Stimulated activated naive B cell treated with anti-CD40 and anti-IgM and Interleukin-4, amounts not matched to agents 10 μg/mL and 1 μg/mL and 100 μg/mL, for 72 hours (primary cell): Measurements from ENCODE around the gene ELMO1.
A peak's percentile ranks its signal among the peaks of the same experiment; 100 is the strongest.

Experiments used
- ATAC-seq, 2 donors: fragments of 150-1000 bp; cut with Tn5 transposase; replicated peaks; 2 replicates each; pipeline ENCODE4 v1.10.0; 2021; ENCODE audit warnings: moderate library complexity in 1 of 2
- DNase-seq: peaks from one replicate; pipeline ENCODE4 v3.0.0; 2021
- H3K27ac Mint-ChIP-seq: one replicate; pipeline ENCODE4 v1.8.0; 2022; ENCODE audit warnings: mild to moderate bottlenecking, mixed read lengths
- H3K27me3 Mint-ChIP-seq, 2 donors: one replicate each; pipeline ENCODE4 v1.8.0; 2022; ENCODE audit warnings: mixed read lengths in 2 of 2
- H3K36me3 Mint-ChIP-seq, 2 donors: one replicate each; pipeline ENCODE4 v1.8.0; 2022; ENCODE audit warnings: mixed read lengths in 2 of 2, mild to moderate bottlenecking in 1 of 2
- H3K4me1 Mint-ChIP-seq, 2 donors: one replicate each; pipeline ENCODE4 v1.8.0; 2022; ENCODE audit warnings: mixed read lengths in 2 of 2, mild to moderate bottlenecking in 1 of 2
- H3K4me3 Mint-ChIP-seq, 2 donors: one replicate each; pipeline ENCODE4 v1.8.0; 2022; ENCODE audit warnings: mild to moderate bottlenecking in 2 of 2, mixed read lengths in 2 of 2, moderate library complexity in 1 of 2
- H3K9me3 Mint-ChIP-seq, 2 donors: one replicate each; pipeline ENCODE4 v1.8.0; 2022; ENCODE audit warnings: mixed read lengths in 2 of 2, mild to moderate bottlenecking in 1 of 2

ELMO1 gene

GRCh38 chr7:37481722-37482288, 33.1 kb upstream of the ELMO1 start:
- Mint-ChIP-seq H3K9me3 (peaks cover 0 to 2% of the 10 kb centered on the region in 2 donors), H3K27me3 (peaks cover 17 to 20% of the 10 kb centered on the region in 2 donors), H3K36me3 (no peaks in the 10 kb centered on the region), H3K27ac (no peak overlapping the region), H3K4me1 (peaks cover 2 to 6% of the 10 kb centered on the region in 2 donors), H3K4me3 (no peak overlapping the region)
- ATAC-seq (no peak), DNase-seq (no peak)

GRCh38 chr7:37481154-37481553, 32.5 kb upstream of the ELMO1 start:
- no peak overlapping the region for H3K4me3 Mint-ChIP-seq
- H3K9me3 Mint-ChIP-seq: peaks cover 0 to under 1% of the 10 kb centered on the region in 2 donors
- H3K4me1 Mint-ChIP-seq: peaks cover 2 to 6% of the 10 kb centered on the region in 2 donors
- no peak overlapping the region for H3K27ac Mint-ChIP-seq
- H3K27me3 Mint-ChIP-seq: peaks cover 17 to 20% of the 10 kb centered on the region in 2 donors
- DNase-seq (no peak), ATAC-seq (no peak)
- H3K36me3 Mint-ChIP-seq: no peaks in the 10 kb centered on the region

GRCh38 chr7:37480041-37481031, 31.7 kb upstream of the ELMO1 start:
- DNase-seq: no peak
- no peaks in the 10 kb centered on the region for H3K9me3 Mint-ChIP-seq
- peaks cover 2 to 6% of the 10 kb centered on the region in 2 donors for H3K4me1 Mint-ChIP-seq
- peaks cover 15 to 17% of the 10 kb centered on the region in 2 donors for H3K27me3 Mint-ChIP-seq
- H3K4me3 Mint-ChIP-seq: no peak overlapping the region
- ATAC-seq: no peak
- no peak overlapping the region for H3K27ac Mint-ChIP-seq
- no peaks in the 10 kb centered on the region for H3K36me3 Mint-ChIP-seq

- Mint-ChIP-seq H3K4me1 (peaks cover 2 to 6% of the 10 kb centered on the region in 2 donors), H3K4me3 (no peak overlapping the region), H3K36me3 (peaks cover 0 to 3% of the 10 kb centered on the region in 2 donors), H3K27ac (no peak overlapping the region), H3K9me3 (no peaks in the 10 kb centered on the region), H3K27me3 (peaks cover 10 to 18% of the 10 kb centered on the region in 2 donors)
- ATAC-seq (no peak), DNase-seq (no peak)
Observed at GRCh38 chr7:37476881-37477450, 28.3 kb upstream of the ELMO1 start.

GRCh38 chr7:37476428-37476827, 27.8 kb upstream of the ELMO1 start:
- Mint-ChIP-seq H3K36me3 (peaks cover 0 to 3% of the 10 kb centered on the region in 2 donors), H3K27me3 (peaks cover 8 to 18% of the 10 kb centered on the region in 2 donors), H3K4me3 (no peak overlapping the region), H3K27ac (no peak overlapping the region), H3K4me1 (peaks cover 2 to 6% of the 10 kb centered on the region in 2 donors), H3K9me3 (no peaks in the 10 kb centered on the region)
- DNase-seq (no peak), ATAC-seq (no peak)

- DNase-seq (no peak), ATAC-seq (no peak)
- Mint-ChIP-seq H3K4me1 (peaks cover 2 to 6% of the 10 kb centered on the region in 2 donors), H3K9me3 (no peaks in the 10 kb centered on the region), H3K27me3 (peaks cover 8 to 13% of the 10 kb centered on the region in 2 donors), H3K36me3 (peaks cover 0 to 3% of the 10 kb centered on the region in 2 donors), H3K4me3 (no peak overlapping the region), H3K27ac (no peak overlapping the region)
Observed at GRCh38 chr7:37475646-37476045, 27.0 kb upstream of the ELMO1 start.

- no peaks in the 10 kb centered on the region for H3K9me3 Mint-ChIP-seq
- H3K27me3 Mint-ChIP-seq: peaks cover 5 to 9% of the 10 kb centered on the region in 2 donors
- no peaks in the 10 kb centered on the region for H3K4me1 Mint-ChIP-seq
- ATAC-seq: no peak
- no peak overlapping the region for H3K27ac Mint-ChIP-seq
- DNase-seq: no peak
- H3K36me3 Mint-ChIP-seq: peaks cover 3 to 4% of the 10 kb centered on the region in 2 donors
- no peak overlapping the region for H3K4me3 Mint-ChIP-seq
Observed at GRCh38 chr7:37471619-37472018, 23.0 kb upstream of the ELMO1 start.

GRCh38 chr7:37467002-37467401, 18.3 kb upstream of the ELMO1 start:
- Mint-ChIP-seq H3K9me3 (no peaks in the 10 kb centered on the region), H3K4me3 (no peak overlapping the region), H3K36me3 (peaks cover 0 to 4% of the 10 kb centered on the region in 2 donors), H3K27ac (no peak overlapping the region), H3K4me1 (peaks cover 0 to 6% of the 10 kb centered on the region in 2 donors), H3K27me3 (peaks cover 5 to 6% of the 10 kb centered on the region in 2 donors)
- ATAC-seq: peak; percentile 23 to 53
- no peak for DNase-seq

- Mint-ChIP-seq H3K4me3 (no peak overlapping the region), H3K4me1 (peaks cover 0 to 6% of the 10 kb centered on the region in 2 donors), H3K36me3 (no peaks in the 10 kb centered on the region), H3K27me3 (peaks cover 12 to 18% of the 10 kb centered on the region in 2 donors), H3K9me3 (no peaks in the 10 kb centered on the region), H3K27ac (no peak overlapping the region)
- DNase-seq (no peak), ATAC-seq (peak in 1 of 2 donors; percentile 49)
Observed at GRCh38 chr7:37462138-37462537, 13.5 kb upstream of the ELMO1 start.

GRCh38 chr7:37455081-37455480, 6.4 kb upstream of the ELMO1 start:
- Mint-ChIP-seq H3K27ac (no peak overlapping the region), H3K36me3 (no peaks in the 10 kb centered on the region), H3K4me1 (no peaks in the 10 kb centered on the region), H3K4me3 (no peak overlapping the region), H3K27me3 (peaks cover 8 to 13% of the 10 kb centered on the region in 2 donors), H3K9me3 (no peaks in the 10 kb centered on the region)
- ATAC-seq (no peak), DNase-seq (no peak)

- Mint-ChIP-seq H3K4me1 (peaks cover 6 to 7% of the 10 kb centered on the region in 2 donors), H3K9me3 (no peaks in the 10 kb centered on the region), H3K27ac (no peak overlapping the region), H3K36me3 (peaks cover 8 to 9% of the 10 kb centered on the region in 2 donors), H3K4me3 (no peak overlapping the region), H3K27me3 (peaks cover 0 to 5% of the 10 kb centered on the region in 2 donors)
- ATAC-seq: no peak
- no peak for DNase-seq
Observed at GRCh38 chr7:37452346-37452745, 3.7 kb upstream of the ELMO1 start.

- ATAC-seq (no peak), DNase-seq (no peak)
- no peak overlapping the region for H3K4me3 Mint-ChIP-seq
- no peaks in the 10 kb centered on the region for H3K27me3 Mint-ChIP-seq
- peaks cover 18 to 24% of the 10 kb centered on the region in 2 donors for H3K4me1 Mint-ChIP-seq
- no peak overlapping the region for H3K27ac Mint-ChIP-seq
- no peaks in the 10 kb centered on the region for H3K9me3 Mint-ChIP-seq
- peaks cover 8 to 14% of the 10 kb centered on the region in 2 donors for H3K36me3 Mint-ChIP-seq
Observed at GRCh38 chr7:37450035-37450434, 1.4 kb upstream of the ELMO1 start.

GRCh38 chr7:37449621-37450020, 957 bp upstream of the ELMO1 start:
- no peaks in the 10 kb centered on the region for H3K27me3 Mint-ChIP-seq
- ATAC-seq (no peak), DNase-seq (no peak)
- no peaks in the 10 kb centered on the region for H3K9me3 Mint-ChIP-seq
- H3K36me3 Mint-ChIP-seq: peaks cover 8 to 14% of the 10 kb centered on the region in 2 donors
- peak overlapping the region; percentile 97 for H3K27ac Mint-ChIP-seq
- H3K4me3 Mint-ChIP-seq: peak overlapping the region; percentile 88 to 92
- peaks cover 19 to 25% of the 10 kb centered on the region in 2 donors for H3K4me1 Mint-ChIP-seq

GRCh38 chr7:37448011-37448635, 541 bp downstream of the ELMO1 start:
- Mint-ChIP-seq H3K36me3 (peaks cover 10 to 14% of the 10 kb centered on the region in 2 donors), H3K27me3 (no peaks in the 10 kb centered on the region), H3K27ac (peak overlapping the region; percentile 97), H3K4me3 (peak overlapping the region; percentile 88 to 92), H3K9me3 (no peaks in the 10 kb centered on the region), H3K4me1 (peaks cover 23 to 32% of the 10 kb centered on the region in 2 donors)
- ATAC-seq: peak; percentile 30 to 38
- DNase-seq: no peak
